ENCODE data around the gene RETREG3.

GRCh38 chr17:42563543-42563942 is 45.6 kb downstream of the RETREG3 start:
- no peak for TF ChIP-seq CTCF (IDR thresholded peaks at IDR 0.05)
- TF ChIP-seq POLR2A (IDR thresholded peaks at IDR 0.05): no peak

All from right lobe of liver (tissue), 4 donors.